ENCODE measurements around the gene CFAP97. TPM values are rescaled to one million over a fixed set of nuclear protein-coding genes. Genes with fewer than 3 reads are reported as not detected.

Gene CFAP97
- total RNA-seq, 1 donor, result 77.1 TPM

DNA sequence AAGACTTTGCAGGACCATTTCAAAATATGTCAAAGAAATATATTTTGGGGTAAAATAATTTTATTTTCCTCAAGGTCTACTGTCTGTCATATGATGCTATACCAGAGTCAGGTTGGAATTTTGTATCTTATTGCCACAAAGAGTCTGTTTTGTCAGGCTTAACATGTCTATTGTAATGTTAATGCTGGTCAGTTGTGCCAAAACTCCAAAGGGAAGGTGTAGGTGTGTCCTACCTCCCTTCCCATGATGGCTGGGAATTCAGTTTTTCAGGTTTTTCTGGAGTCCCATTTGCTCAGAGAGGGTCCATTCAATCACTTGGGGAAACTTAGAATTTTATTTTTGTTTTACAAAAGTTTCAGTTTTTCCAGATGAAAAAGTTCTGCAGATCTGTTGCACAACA, 94.1 kb downstream of the CFAP97 start:
- no peak for TF ChIP-seq CTCF (IDR thresholded peaks at IDR 0.05; ENCODE audit: extremely low read depth, low read depth, low read length)
- no peaks in the 10 kb centered on the region for H4K20me1 ChIP-seq (ENCODE audit: insufficient read depth, low read length)
- H2AFZ ChIP-seq (ENCODE audit: low read length), result no peak overlapping the region
- H3K4me1 ChIP-seq (ENCODE audit: insufficient read depth, low read length), result peaks cover 18% of the 10 kb centered on the region
- no peak overlapping the region for H3K4me2 ChIP-seq (ENCODE audit: insufficient read depth, low read length)
- DNase-seq (ENCODE audit: insufficient read length, low spot score, missing footprints), result no peak
- no peaks in the 10 kb centered on the region for H3K9me3 ChIP-seq (ENCODE audit: low read depth, low read length)
- peaks cover under 1% of the 10 kb centered on the region for H3K27me3 ChIP-seq (ENCODE audit: insufficient read depth, low read length)
- H3K4me3 ChIP-seq (ENCODE audit: insufficient read depth, low read length), result no peak overlapping the region
- no peaks in the 10 kb centered on the region for H3K36me3 ChIP-seq (ENCODE audit: insufficient read depth, low read length)
- no peak overlapping the region for H3K27ac ChIP-seq (ENCODE audit: low read depth, low read length)
- H3K79me2 ChIP-seq (ENCODE audit: insufficient read depth, low read length), result no peaks in the 10 kb centered on the region

Other genes starting within 250 kb of the CFAP97 start
- not detected in 2 replicates for gene HELT, start 185.5 kb downstream of the CFAP97 start, total RNA-seq
- 8.3 and 14.1 TPM in 2 replicates for gene SLC25A4, start 60.7 kb downstream of the CFAP97 start, total RNA-seq
- gene SNX25, start 5.6 kb upstream of the CFAP97 start, total RNA-seq, result 66.3 and 98.1 TPM in 2 replicates
- gene LRP2BP, start 191.9 kb upstream of the CFAP97 start, total RNA-seq, result 1.4 and 1.5 TPM in 2 replicates
- 15.6 and 22.8 TPM in 2 replicates for gene ANKRD37, start 192.8 kb upstream of the CFAP97 start, total RNA-seq
- 43.4 and 54.2 TPM in 2 replicates for gene UFSP2, start 222.0 kb upstream of the CFAP97 start, total RNA-seq